Neural crest cell (in vitro differentiated cells): ENCODE data around the gene ZNF414. TPM values are rescaled to one million over a fixed set of nuclear protein-coding genes. Genes with fewer than 3 reads are reported as not detected.

Experiments used
- DNase-seq: peaks from one replicate; pipeline ENCODE4 v3.0.0; 2021; ENCODE audit warnings: low read depth, mixed read lengths, low spot score
- H3K27ac Mint-ChIP-seq: one replicate; pipeline ENCODE4 v1.8.0; 2021; ENCODE audit warnings: mild to moderate bottlenecking, mixed read lengths; ENCODE audit not compliant: unreplicated experiment
- H3K27me3 Mint-ChIP-seq: 2 replicates; pipeline ENCODE4 v1.8.0; 2021; ENCODE audit warnings: low read depth, mild to moderate bottlenecking, mixed read lengths
- H3K36me3 Mint-ChIP-seq: 2 replicates; pipeline ENCODE4 v1.8.0; 2021; ENCODE audit warnings: low read depth, mild to moderate bottlenecking, mixed read lengths
- H3K4me1 Mint-ChIP-seq: 2 replicates; pipeline ENCODE4 v1.8.0; 2021; ENCODE audit warnings: mixed read lengths
- H3K4me3 Mint-ChIP-seq: one replicate; pipeline ENCODE4 v1.8.0; 2021; ENCODE audit warnings: mild to moderate bottlenecking, mixed read lengths
- H3K9me3 Mint-ChIP-seq: 2 replicates; pipeline ENCODE4 v1.8.0; 2021; ENCODE audit warnings: mixed read lengths
- CTCF ChIP-seq: fragments of 200-600 bp; sonication (generic); conservative IDR thresholded peaks from 2 replicates; pipeline ENCODE4 v1.5.0; 2021; ENCODE audit warnings: antibody characterized with exemption, mild to moderate bottlenecking
- total RNA-seq: library from RNA; stranded (reverse); gene quantifications from 2 replicates; pipeline ENCODE4 v1.2.1, GENCODE V29; 2021

Gene ZNF414
- total RNA-seq, 1 donor from 2014 or later = 31.8 TPM

- Mint-ChIP-seq H3K4me3 (no peak overlapping the region), H3K27ac (no peak overlapping the region), H3K27me3 (peaks cover 2% of the 10 kb centered on the region), H3K4me1 (no peaks in the 10 kb centered on the region), H3K36me3 (no peaks in the 10 kb centered on the region), H3K9me3 (no peaks in the 10 kb centered on the region)
- no peak for TF ChIP-seq CTCF
- DNase-seq = no peak
These were observed 22.3 kb upstream of the ZNF414 start for GRCh38 chr19:8536282-8536681.

- H3K9me3 Mint-ChIP-seq = peaks cover 3% of the 10 kb centered on the region
- peaks cover 2% of the 10 kb centered on the region for H3K27me3 Mint-ChIP-seq
- peak overlapping the region; percentile 29 for H3K4me3 Mint-ChIP-seq
- no peak overlapping the region for H3K27ac Mint-ChIP-seq
- no peak for DNase-seq
- TF ChIP-seq CTCF = no peak
- H3K36me3 Mint-ChIP-seq = peaks cover 7% of the 10 kb centered on the region
- peaks cover 14% of the 10 kb centered on the region for H3K4me1 Mint-ChIP-seq
These were observed 18.3 kb upstream of the ZNF414 start for GRCh38 chr19:8532225-8532624.

GRCh38 chr19:8531470-8531869, 17.5 kb upstream of the ZNF414 start:
- Mint-ChIP-seq H3K27me3 (peaks cover 2% of the 10 kb centered on the region), H3K9me3 (peaks cover 3% of the 10 kb centered on the region), H3K4me1 (peaks cover 14% of the 10 kb centered on the region), H3K4me3 (peak overlapping the region; percentile 17), H3K36me3 (peaks cover 7% of the 10 kb centered on the region), H3K27ac (no peak overlapping the region)
- no peak for DNase-seq
- TF ChIP-seq CTCF = no peak

- no peak for TF ChIP-seq CTCF
- H3K4me1 Mint-ChIP-seq = peaks cover 14% of the 10 kb centered on the region
- H3K4me3 Mint-ChIP-seq = peak overlapping the region; percentile 47
These were observed 16.2 kb upstream of the ZNF414 start for GRCh38 chr19:8530061-8530679.

GRCh38 chr19:8529369-8530006, 15.5 kb upstream of the ZNF414 start:
- Mint-ChIP-seq H3K27me3 (no peaks in the 10 kb centered on the region), H3K27ac (no peak overlapping the region), H3K4me1 (peaks cover 14% of the 10 kb centered on the region), H3K4me3 (peak overlapping the region; percentile 40), H3K9me3 (peaks cover 3% of the 10 kb centered on the region), H3K36me3 (peaks cover 7% of the 10 kb centered on the region)
- DNase-seq = no peak
- TF ChIP-seq CTCF = no peak

More at GRCh38 chr19:8530061-8530679, 16.2 kb upstream of the ZNF414 start:
- H3K27me3 Mint-ChIP-seq = no peaks in the 10 kb centered on the region
- H3K36me3 Mint-ChIP-seq = peaks cover 7% of the 10 kb centered on the region
- peaks cover 3% of the 10 kb centered on the region for H3K9me3 Mint-ChIP-seq
- no peak for DNase-seq
- no peak overlapping the region for H3K27ac Mint-ChIP-seq
